PC-9 (cell line): ENCODE results near the gene LKAAEAR1.

ENCODE experiments used
- CTCF ChIP-seq: fragments of 200-600 bp; sonication (generic); conservative IDR thresholded peaks from 2 replicates; pipeline ENCODE4 v1.6.1; 2017; ENCODE audit warnings: mixed run types, antibody characterized with exemption, mild to moderate bottlenecking, moderate library complexity
- EZH2 ChIP-seq: fragments of 200-600 bp; sonication (generic); IDR thresholded peaks from 2 replicates; pipeline ENCODE4 v1.8.0; 2017; ENCODE audit warnings: antibody characterized with exemption, low read depth

- TF ChIP-seq CTCF = no peak
- no peak for TF ChIP-seq EZH2
Measured at GRCh38 chr20:64041040-64041780, 43.0 kb downstream of the LKAAEAR1 start.
